CD4-positive, alpha-beta T cell (primary cell): Measurements from ENCODE around the gene DNAJC28. TPM values are rescaled to one million over a fixed set of nuclear protein-coding genes. Genes with fewer than 3 reads are reported as not detected.

Source experiments
- ATAC-seq: fragments of 200-7000 bp; cut with Tn5 transposase; one replicate; pipeline ENCODE4 v1.10.0; 2022; ENCODE audit warnings: mild to moderate bottlenecking; ENCODE audit not compliant: poor library complexity
- CTCF ChIA-PET: fragments of 350-600 bp; sonication (Branson Sonifier 250); formaldehyde crosslinking; loops from one replicate; lab custom pipeline; 2021; ENCODE audit warnings: antibody characterized with exemption, inconsistent platforms; lab: Charles Lee
- POLR2A ChIA-PET: fragments of 350-600 bp; sonication (Branson Sonifier 250); formaldehyde crosslinking; loops from one replicate; lab custom pipeline; 2021; ENCODE audit warnings: antibody characterized with exemption, inconsistent platforms; lab: Charles Lee
- DNase-seq, 14 experiments: peaks; one replicate each; pipeline ENCODE4 v3.0.0-alpha.2; 2013 to 2020; ENCODE audit warnings: mixed read lengths in 2 of 14
- H3K27ac ChIP-seq, 2 donors: one replicate each; pipeline versions ENCODE4 v1.5.1 to v1.7.0; 2013; ENCODE audit warnings: low read length in 2 of 2, low read depth in 1 of 2, mild to moderate bottlenecking in 1 of 2
- H3K27me3 ChIP-seq, 2 experiments: 1 replicate in 1 of 2; 2 replicates in 1 of 2; pipeline versions ENCODE4 v1.6.1 to v1.7.0; 2013; ENCODE audit warnings: low read length in 2 of 2, control low read depth in 1 of 2, mild to moderate bottlenecking in 1 of 2, moderate library complexity in 1 of 2; ENCODE audit not compliant: insufficient read depth in 2 of 2, control insufficient read depth in 1 of 2
- H3K36me3 ChIP-seq: one replicate; pipeline ENCODE4 v1.6.1; 2013; ENCODE audit warnings: low read length, control low read depth; ENCODE audit not compliant: insufficient read depth
- H3K4me1 ChIP-seq: one replicate; pipeline ENCODE4 v1.6.1; 2013; ENCODE audit warnings: low read length, control low read depth; ENCODE audit not compliant: insufficient read depth
- H3K4me3 ChIP-seq: one replicate; pipeline ENCODE4 v1.5.1; 2013; ENCODE audit warnings: mild to moderate bottlenecking, low read length, moderate library complexity
- H3K9me3 ChIP-seq, 2 experiments: 1 replicate in 1 of 2; 2 replicates in 1 of 2; pipeline versions ENCODE4 v1.6.1 to v1.7.0; 2013; ENCODE audit warnings: low read length in 2 of 2, mild to moderate bottlenecking in 2 of 2, control low read depth in 1 of 2, moderate library complexity in 1 of 2; ENCODE audit not compliant: control insufficient read depth in 1 of 2, insufficient read depth in 1 of 2
- H3K27ac Mint-ChIP-seq: one replicate; pipeline ENCODE4 v1.8.0; 2020; ENCODE audit warnings: mixed read lengths
- H3K27me3 Mint-ChIP-seq: one replicate; pipeline ENCODE4 v1.8.0; 2021; ENCODE audit warnings: mixed read lengths
- H3K36me3 Mint-ChIP-seq: one replicate; pipeline ENCODE4 v1.8.0; 2021; ENCODE audit warnings: low read depth, mixed read lengths
- H3K4me1 Mint-ChIP-seq: one replicate; pipeline ENCODE4 v1.8.0; 2021; ENCODE audit warnings: low read depth, mixed read lengths
- H3K4me3 Mint-ChIP-seq: one replicate; pipeline ENCODE4 v1.8.0; 2020; ENCODE audit warnings: mild to moderate bottlenecking, mixed read lengths
- H3K9me3 Mint-ChIP-seq: one replicate; pipeline ENCODE4 v1.8.0; 2020; ENCODE audit warnings: mixed read lengths
- intact Hi-C, 2 experiments: fragments of 100-400 bp; cut with DNase I in 1 of 2; cut with micrococcal nuclease in 1 of 2; formaldehyde crosslinking; loops; one replicate each; pipeline versions ENCODE4 v1.15.1 to v1.9.0; 2023 to 2025; cut with DNase I, micrococcal nuclease
- total RNA-seq, 174 experiments: library from RNA in 2 of 174; stranded (reverse) in 2 of 174; gene quantifications; one replicate each; pipeline ENCODE4 v1.2.3 and lab custom pipeline; 2021 to 2026
- TF ChIP-seq, protein P1 (sequence below): fragments of 200-600 bp; IDR thresholded peaks from one replicate; pipeline ENCODE4 v1.8.0; 2022; ENCODE audit warnings: antibody characterized with exemption, mild to moderate bottlenecking

Gene DNAJC28
- total RNA-seq, 2 experiments from 2014 or later = not detected

DNA sequence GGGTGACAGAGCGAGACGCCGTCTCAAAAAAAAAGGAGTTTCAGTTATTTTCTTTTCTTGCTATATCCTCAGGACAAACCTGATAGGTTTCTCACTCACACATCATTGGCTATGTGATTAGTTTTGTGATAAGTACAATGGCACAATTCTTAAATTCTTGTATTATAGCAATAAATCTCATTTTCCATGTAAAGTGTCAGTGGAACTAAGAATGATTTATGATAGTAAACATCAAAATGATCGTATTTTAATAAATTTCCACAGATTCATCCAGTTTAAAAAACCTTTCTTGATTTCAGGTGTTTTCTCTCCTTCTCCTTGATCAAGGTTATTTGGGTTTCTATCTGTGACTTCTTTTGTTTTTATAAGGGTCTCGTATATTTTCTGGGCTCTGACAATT lies 3.5 kb downstream of the DNAJC28 start:
- Histone ChIP-seq H3K4me1 (peaks cover 14% of the 10 kb centered on the region), H3K27ac (no peak overlapping the region), H3K9me3 (no peaks in the 10 kb centered on the region), H3K27me3 (no peaks in the 10 kb centered on the region), H3K4me3 (no peak overlapping the region), H3K36me3 (no peaks in the 10 kb centered on the region)
- intact Hi-C loops = loop anchor here in 1 of 2 experiments (1.0 to 10.0 kb wide), 2 partner anchors 8 to 1093 kb away; partner anchors contain the start of gene URB1
- ATAC-seq (no peak), DNase-seq (no peak)
- H3K36me3 Mint-ChIP-seq = peaks cover 8% of the 10 kb centered on the region
- CTCF ChIA-PET = no interaction called here
- no peak overlapping the region for H3K27ac Mint-ChIP-seq
- H3K4me3 Mint-ChIP-seq = no peak overlapping the region
- H3K9me3 Mint-ChIP-seq = no peaks in the 10 kb centered on the region
- TF ChIP-seq, protein P1, sequence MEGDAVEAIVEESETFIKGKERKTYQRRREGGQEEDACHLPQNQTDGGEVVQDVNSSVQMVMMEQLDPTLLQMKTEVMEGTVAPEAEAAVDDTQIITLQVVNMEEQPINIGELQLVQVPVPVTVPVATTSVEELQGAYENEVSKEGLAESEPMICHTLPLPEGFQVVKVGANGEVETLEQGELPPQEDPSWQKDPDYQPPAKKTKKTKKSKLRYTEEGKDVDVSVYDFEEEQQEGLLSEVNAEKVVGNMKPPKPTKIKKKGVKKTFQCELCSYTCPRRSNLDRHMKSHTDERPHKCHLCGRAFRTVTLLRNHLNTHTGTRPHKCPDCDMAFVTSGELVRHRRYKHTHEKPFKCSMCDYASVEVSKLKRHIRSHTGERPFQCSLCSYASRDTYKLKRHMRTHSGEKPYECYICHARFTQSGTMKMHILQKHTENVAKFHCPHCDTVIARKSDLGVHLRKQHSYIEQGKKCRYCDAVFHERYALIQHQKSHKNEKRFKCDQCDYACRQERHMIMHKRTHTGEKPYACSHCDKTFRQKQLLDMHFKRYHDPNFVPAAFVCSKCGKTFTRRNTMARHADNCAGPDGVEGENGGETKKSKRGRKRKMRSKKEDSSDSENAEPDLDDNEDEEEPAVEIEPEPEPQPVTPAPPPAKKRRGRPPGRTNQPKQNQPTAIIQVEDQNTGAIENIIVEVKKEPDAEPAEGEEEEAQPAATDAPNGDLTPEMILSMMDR = no peak
- H3K27me3 Mint-ChIP-seq = no peaks in the 10 kb centered on the region
- H3K4me1 Mint-ChIP-seq = peaks cover 13% of the 10 kb centered on the region
- POLR2A ChIA-PET = no interaction called here

DNA sequence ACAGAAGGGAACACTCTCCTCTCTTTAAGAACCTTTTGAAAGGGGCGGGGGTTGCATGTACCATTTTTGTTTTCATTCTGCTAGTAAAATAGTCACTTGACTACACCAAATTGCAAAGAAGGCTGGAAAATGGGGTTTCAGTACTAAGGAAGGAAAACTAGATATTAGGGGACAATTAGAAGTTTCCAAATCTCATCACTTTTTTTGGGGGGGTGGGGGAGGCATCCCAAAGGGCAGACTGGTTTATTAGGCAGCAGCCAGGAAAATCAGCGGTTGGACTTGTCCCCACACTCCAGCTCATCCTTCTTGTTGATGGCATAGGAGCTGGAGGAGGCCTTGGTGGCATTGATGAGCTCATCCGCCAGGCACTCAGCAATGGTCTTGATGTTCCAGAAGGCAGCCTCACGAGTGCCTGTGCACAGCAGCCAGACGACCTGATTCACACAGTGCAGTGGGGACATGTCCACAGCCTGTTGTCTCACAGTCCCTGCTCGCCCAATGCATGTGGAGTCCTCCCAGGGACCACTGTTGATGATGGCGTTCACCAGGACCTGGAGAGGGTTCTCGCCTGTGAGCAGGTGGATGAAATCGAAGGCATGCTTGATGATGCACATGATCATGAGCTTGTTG lies 10.1 kb downstream of the DNAJC28 start:
- intact Hi-C loops = loop anchor here in 1 of 2 experiments (2.0 to 10.0 kb wide), 3 partner anchors 61 to 1087 kb away; partner anchors contain the start of genes GART, SON, SYNJ1 and URB1
- no peak for ATAC-seq

DNA sequence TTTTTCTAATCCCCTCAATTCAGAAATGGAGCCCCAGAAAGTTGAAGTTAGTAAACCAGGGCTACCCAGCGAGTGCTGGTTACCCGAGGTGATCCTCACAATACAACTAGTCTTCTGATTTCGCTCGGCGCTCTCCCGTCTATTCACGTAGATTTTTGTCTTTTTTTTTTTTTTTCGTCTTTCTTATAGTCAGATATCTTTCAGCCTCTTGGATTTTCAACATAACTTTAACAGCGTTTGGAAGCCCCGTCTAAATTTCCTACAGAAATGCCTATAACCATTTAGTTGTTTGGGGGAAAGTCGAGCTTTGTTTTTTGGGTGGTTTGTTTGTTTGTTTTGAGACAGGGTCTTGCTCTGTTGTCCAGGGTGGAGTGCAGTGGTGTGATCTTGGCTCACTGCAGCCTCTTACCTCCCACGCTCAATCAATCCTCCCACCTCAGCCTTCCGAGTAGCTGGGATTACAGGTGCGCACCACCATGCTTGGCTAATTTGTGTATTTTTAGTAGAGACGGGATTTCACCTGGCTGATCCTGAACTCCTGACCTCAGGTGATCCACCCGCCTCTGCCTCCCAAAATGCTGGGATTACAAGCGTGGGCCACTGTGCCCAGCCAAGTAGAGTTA lies 10.9 kb downstream of the DNAJC28 start:
- Mint-ChIP-seq H3K27me3 (no peaks in the 10 kb centered on the region), H3K36me3 (peaks cover 4% of the 10 kb centered on the region), H3K4me3 (peak overlapping the region; percentile 89), H3K9me3 (no peaks in the 10 kb centered on the region), H3K27ac (peak overlapping the region; percentile 96), H3K4me1 (peaks cover 19% of the 10 kb centered on the region)
- Histone ChIP-seq H3K4me1 (peaks cover 22% of the 10 kb centered on the region), H3K36me3 (no peaks in the 10 kb centered on the region), H3K4me3 (peak overlapping the region; percentile 82), H3K27ac (peak overlapping the region; percentile 53 to 57), H3K27me3 (no peaks in the 10 kb centered on the region), H3K9me3 (no peaks in the 10 kb centered on the region)
- ATAC-seq (peak; percentile 2), DNase-seq (no peak)
- TF ChIP-seq, protein P1 = no peak
- POLR2A ChIA-PET = interaction anchor here (0.6 to 4.7 kb wide), 33 partner anchors 10 to 754 kb away, joined by 3 to 197 read pairs (median 5); partner anchors contain the start of genes DNAJC28, DONSON, GART and IFNAR1
- CTCF ChIA-PET = interaction anchor here (0.7 to 4.6 kb wide), 12 partner anchors 10 to 868 kb away, joined by 3 to 46 read pairs (median 4); partner anchors contain the start of genes CFAP298, DNAJC28, DONSON and GART
- intact Hi-C loops = loop anchor here (1.0 to 10.0 kb wide), 5 partner anchors 8 to 1086 kb away; partner anchors contain the start of genes DNAJC28 (in 1 of the 2), GART (in 1 of the 2), SON (in 1 of the 2) and SYNJ1 (in 1 of the 2)

More for the DNA sequence above, 10.1 kb downstream of the DNAJC28 start:
- TF ChIP-seq, protein P1 = no peak
- Histone ChIP-seq H3K27me3 (no peaks in the 10 kb centered on the region), H3K9me3 (no peaks in the 10 kb centered on the region), H3K4me1 (peaks cover 22% of the 10 kb centered on the region), H3K27ac (no peak overlapping the region), H3K4me3 (no peak overlapping the region), H3K36me3 (no peaks in the 10 kb centered on the region)
- POLR2A ChIA-PET = interaction anchor here (2.7 to 4.7 kb wide), 3 partner anchors 9 to 107 kb away, joined by 25 to 197 read pairs (median 132); partner anchors contain the start of genes DNAJC28, DONSON, GART and SON
- no peaks in the 10 kb centered on the region for H3K27me3 Mint-ChIP-seq
- CTCF ChIA-PET = interaction anchor here (2.1 to 4.6 kb wide), 2 partner anchors 9 to 62 kb away, joined by 18 to 46 read pairs; partner anchors contain the start of genes DNAJC28, GART and SON
- H3K4me1 Mint-ChIP-seq = peaks cover 19% of the 10 kb centered on the region
- peaks cover 4% of the 10 kb centered on the region for H3K36me3 Mint-ChIP-seq
- no peaks in the 10 kb centered on the region for H3K9me3 Mint-ChIP-seq
- no peak overlapping the region for H3K27ac Mint-ChIP-seq
- DNase-seq = peak in 2 of 14 experiments; percentile 10 to 19
- peak overlapping the region; percentile 89 for H3K4me3 Mint-ChIP-seq
